Glutamatergic neuron (in vitro differentiated cells): Measurements from ENCODE around the gene TMEM204. TPM values are rescaled to one million over a fixed set of nuclear protein-coding genes. Genes with fewer than 3 reads are reported as not detected.

Experiments
- DNase-seq: peaks from one replicate; pipeline ENCODE4 v3.0.0; 2022
- H3K27ac Mint-ChIP-seq: one replicate; pipeline ENCODE4 v1.8.0; 2020; ENCODE audit warnings: mild to moderate bottlenecking, mixed read lengths, inconsistent platforms; ENCODE audit not compliant: unreplicated experiment
- H3K27me3 Mint-ChIP-seq: one replicate; pipeline ENCODE4 v1.8.0; 2020; ENCODE audit warnings: mild to moderate bottlenecking, moderate library complexity, mixed read lengths, inconsistent platforms; ENCODE audit not compliant: unreplicated experiment
- H3K36me3 Mint-ChIP-seq: one replicate; pipeline ENCODE4 v1.8.0; 2020; ENCODE audit warnings: mild to moderate bottlenecking, mixed read lengths, inconsistent platforms; ENCODE audit not compliant: unreplicated experiment
- H3K4me1 Mint-ChIP-seq: one replicate; pipeline ENCODE4 v1.8.0; 2020; ENCODE audit warnings: mild to moderate bottlenecking, low read depth, mixed read lengths, inconsistent platforms; ENCODE audit not compliant: unreplicated experiment
- H3K4me3 Mint-ChIP-seq: one replicate; pipeline ENCODE4 v1.8.0; 2020; ENCODE audit warnings: mild to moderate bottlenecking, mixed read lengths, inconsistent platforms; ENCODE audit not compliant: unreplicated experiment
- H3K9me3 Mint-ChIP-seq: one replicate; pipeline ENCODE4 v1.8.0; 2020; ENCODE audit warnings: mild to moderate bottlenecking, moderate library complexity, mixed read lengths, inconsistent platforms; ENCODE audit not compliant: unreplicated experiment
- total RNA-seq: library from RNA; stranded (reverse); fragmentation: NEBNext Ultra II Directional; extraction: Animal tissue kit (Norgen Biotek cat#: 25700); gene quantifications from one replicate; pipeline ENCODE4 v1.2.1, GENCODE V29; 2021; ENCODE audit not compliant: unreplicated experiment
- TF ChIP-seq, protein P1 (sequence below): fragments of 200-600 bp; sonication (generic); IDR thresholded peaks from one replicate; pipeline ENCODE4 v1.5.0; 2021; ENCODE audit not compliant: partially characterized antibody, unreplicated experiment

Gene TMEM204
- total RNA-seq, 1 donor from 2014 or later, result 0.22 TPM

DNA sequence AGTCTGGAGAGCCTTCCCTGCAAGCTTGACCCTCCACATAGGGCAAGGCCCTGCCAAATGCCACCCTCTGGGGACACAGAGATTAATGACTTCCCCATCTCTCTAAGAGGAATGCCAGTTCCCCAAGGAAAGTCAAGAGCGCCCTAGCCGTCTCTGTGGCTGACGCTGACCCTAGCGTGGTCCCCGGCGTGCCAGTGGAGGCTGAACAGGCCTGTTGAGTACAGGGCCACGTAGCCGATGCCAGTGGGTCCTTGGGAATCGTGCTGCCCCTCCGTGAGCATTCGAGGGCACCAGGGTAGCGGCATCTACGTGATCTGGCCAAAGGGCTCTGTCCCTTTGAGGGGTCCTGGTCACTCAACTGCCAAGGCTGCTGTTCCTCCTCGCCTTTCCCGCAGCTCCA, 17.2 kb downstream of the TMEM204 start:
- Mint-ChIP-seq H3K4me1 (peaks cover 22% of the 10 kb centered on the region), H3K27me3 (peaks cover 6% of the 10 kb centered on the region), H3K36me3 (peaks cover 11% of the 10 kb centered on the region), H3K27ac (no peak overlapping the region), H3K9me3 (peaks cover 1% of the 10 kb centered on the region), H3K4me3 (no peak overlapping the region)
- TF ChIP-seq, protein P1, sequence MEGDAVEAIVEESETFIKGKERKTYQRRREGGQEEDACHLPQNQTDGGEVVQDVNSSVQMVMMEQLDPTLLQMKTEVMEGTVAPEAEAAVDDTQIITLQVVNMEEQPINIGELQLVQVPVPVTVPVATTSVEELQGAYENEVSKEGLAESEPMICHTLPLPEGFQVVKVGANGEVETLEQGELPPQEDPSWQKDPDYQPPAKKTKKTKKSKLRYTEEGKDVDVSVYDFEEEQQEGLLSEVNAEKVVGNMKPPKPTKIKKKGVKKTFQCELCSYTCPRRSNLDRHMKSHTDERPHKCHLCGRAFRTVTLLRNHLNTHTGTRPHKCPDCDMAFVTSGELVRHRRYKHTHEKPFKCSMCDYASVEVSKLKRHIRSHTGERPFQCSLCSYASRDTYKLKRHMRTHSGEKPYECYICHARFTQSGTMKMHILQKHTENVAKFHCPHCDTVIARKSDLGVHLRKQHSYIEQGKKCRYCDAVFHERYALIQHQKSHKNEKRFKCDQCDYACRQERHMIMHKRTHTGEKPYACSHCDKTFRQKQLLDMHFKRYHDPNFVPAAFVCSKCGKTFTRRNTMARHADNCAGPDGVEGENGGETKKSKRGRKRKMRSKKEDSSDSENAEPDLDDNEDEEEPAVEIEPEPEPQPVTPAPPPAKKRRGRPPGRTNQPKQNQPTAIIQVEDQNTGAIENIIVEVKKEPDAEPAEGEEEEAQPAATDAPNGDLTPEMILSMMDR, result no peak
- DNase-seq, result no peak

DNA sequence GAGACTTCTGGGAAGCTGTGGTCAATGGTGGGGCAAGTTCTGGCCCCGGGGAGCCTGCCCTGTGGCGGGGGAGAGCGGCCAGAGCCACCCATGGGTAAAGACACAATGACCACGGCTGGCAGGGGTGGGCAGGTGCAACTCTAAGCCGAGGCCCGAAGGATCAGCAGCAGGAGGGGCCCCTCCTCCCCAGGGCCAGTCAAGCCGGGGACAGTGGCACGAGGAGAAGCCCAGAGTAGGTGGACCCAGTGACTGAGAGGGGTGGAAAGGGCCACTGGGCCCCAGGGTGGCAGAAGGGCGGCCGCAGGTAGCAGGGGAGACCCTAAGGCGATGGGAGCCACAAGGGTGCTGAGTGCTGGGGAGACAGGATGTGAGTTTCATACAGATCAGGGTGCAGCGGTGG, 17.7 kb downstream of the TMEM204 start:
- peaks cover 6% of the 10 kb centered on the region for H3K27me3 Mint-ChIP-seq
- H3K4me3 Mint-ChIP-seq, result no peak overlapping the region
- H3K9me3 Mint-ChIP-seq, result peaks cover 1% of the 10 kb centered on the region
- no peak overlapping the region for H3K27ac Mint-ChIP-seq
- peaks cover 11% of the 10 kb centered on the region for H3K36me3 Mint-ChIP-seq
- DNase-seq, result no peak
- peaks cover 22% of the 10 kb centered on the region for H3K4me1 Mint-ChIP-seq
- TF ChIP-seq, protein P1, result no peak

DNA sequence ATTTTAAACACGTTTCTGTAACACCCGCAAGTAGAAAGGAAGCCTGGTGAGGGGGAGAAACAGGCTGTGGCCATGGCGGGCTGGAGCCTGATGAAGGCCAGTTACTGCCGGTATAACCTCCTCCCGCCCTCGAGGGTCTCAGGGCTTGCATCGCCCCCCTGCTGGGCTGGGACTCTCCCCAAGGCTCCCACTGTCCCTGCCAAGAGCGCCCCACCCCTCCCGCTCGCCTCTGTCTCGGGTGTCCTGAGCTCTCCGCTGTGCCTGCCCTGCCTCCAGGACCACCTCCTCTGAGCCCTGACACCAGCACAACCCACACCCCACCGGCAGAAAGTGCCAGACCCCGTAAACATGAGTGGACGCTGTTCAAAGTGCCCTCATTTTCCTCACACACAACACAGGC, 18.7 kb downstream of the TMEM204 start:
- Mint-ChIP-seq H3K4me1 (peaks cover 13% of the 10 kb centered on the region), H3K27me3 (peaks cover 6% of the 10 kb centered on the region), H3K4me3 (peak overlapping the region; percentile 27), H3K27ac (no peak overlapping the region), H3K36me3 (peaks cover 11% of the 10 kb centered on the region), H3K9me3 (peaks cover 1% of the 10 kb centered on the region)
- DNase-seq, result no peak
- TF ChIP-seq, protein P1, result no peak

DNA sequence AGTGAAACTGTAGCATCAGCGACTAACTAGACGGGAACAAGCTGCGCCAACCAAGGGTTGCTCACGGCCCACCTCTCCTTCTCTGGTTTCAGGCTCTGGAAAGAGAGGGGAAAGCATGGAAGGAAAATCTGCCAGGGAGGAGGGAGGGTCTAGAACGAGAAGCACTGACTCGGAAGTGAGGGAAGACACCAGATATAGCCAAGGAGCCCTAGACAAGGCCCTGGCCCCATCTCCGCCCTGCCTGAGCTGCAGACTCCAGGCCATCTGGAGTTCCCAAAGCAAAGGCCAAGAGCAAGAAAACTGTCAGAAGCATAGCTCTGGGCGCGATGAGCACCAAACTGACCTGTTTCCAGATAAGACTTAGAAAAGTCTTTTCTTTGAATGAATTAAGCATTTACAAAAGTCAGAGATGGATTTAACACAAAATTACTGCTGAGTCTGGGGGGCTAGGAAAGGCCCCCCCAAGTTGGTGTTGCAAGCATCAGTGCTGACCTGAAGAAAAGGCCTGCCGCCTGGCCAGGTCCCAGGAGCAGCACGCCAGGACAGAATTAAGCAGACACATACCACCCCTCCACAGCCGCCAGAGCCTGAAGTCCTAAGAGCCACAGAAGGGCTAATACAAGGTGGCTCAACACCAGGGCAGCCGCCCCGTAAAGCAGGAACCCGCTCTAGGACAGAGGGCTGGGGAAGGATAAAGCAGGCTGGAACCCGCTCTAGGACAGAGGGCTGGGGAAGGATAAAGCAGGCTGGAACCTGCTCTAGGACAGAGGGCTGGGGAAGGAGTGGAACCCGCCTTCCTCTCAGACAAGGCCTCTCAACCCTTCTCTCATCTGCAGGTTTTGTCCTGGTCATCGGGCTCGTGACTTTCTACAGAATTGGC, 20.7 kb downstream of the TMEM204 start:
- Mint-ChIP-seq H3K27ac (peak overlapping the region; percentile 29), H3K27me3 (peaks cover 6% of the 10 kb centered on the region), H3K4me1 (peaks cover 14% of the 10 kb centered on the region), H3K36me3 (peaks cover 6% of the 10 kb centered on the region), H3K4me3 (peak overlapping the region; percentile 6), H3K9me3 (peaks cover 1% of the 10 kb centered on the region)
- TF ChIP-seq, protein P1, result no peak
- no peak for DNase-seq

DNA sequence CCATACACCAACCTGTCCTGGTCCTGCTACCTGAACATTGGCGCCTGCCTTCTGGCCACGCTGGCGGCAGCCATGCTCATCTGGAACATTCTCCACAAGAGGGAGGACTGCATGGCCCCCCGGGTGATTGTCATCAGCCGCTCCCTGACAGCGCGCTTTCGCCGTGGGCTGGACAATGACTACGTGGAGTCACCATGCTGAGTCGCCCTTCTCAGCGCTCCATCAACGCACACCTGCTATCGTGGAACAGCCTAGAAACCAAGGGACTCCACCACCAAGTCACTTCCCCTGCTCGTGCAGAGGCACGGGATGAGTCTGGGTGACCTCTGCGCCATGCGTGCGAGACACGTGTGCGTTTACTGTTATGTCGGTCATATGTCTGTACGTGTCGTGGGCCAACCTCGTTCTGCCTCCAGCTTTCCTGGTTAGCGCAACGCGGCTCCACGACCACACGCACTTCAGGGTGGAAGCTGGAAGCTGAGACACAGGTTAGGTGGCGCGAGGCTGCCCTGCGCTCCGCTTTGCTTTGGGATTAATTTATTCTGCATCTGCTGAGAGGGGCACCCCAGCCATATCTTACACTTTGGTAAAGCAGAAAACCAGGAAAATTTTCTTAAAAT, 21.5 kb downstream of the TMEM204 start:
- no peak for DNase-seq
- no peak overlapping the region for H3K27ac Mint-ChIP-seq
- peaks cover 6% of the 10 kb centered on the region for H3K27me3 Mint-ChIP-seq
- peaks cover 1% of the 10 kb centered on the region for H3K9me3 Mint-ChIP-seq
- H3K36me3 Mint-ChIP-seq, result peaks cover 6% of the 10 kb centered on the region
- peaks cover 15% of the 10 kb centered on the region for H3K4me1 Mint-ChIP-seq
- H3K4me3 Mint-ChIP-seq, result no peak overlapping the region
- TF ChIP-seq, protein P1, result no peak
